NB4 (cell line): ENCODE data around the gene BRWD1.

Experiments used
- MYC ChIP-seq: IDR thresholded peaks from 2 replicates; pipeline ENCODE4 v1.6.1; 2011; ENCODE audit warnings: low read depth, low read length
- POLR2A ChIP-seq: IDR thresholded peaks from 2 replicates; pipeline ENCODE4 v1.6.1; 2011; ENCODE audit warnings: mild to moderate bottlenecking; ENCODE audit not compliant: insufficient read length; ENCODE audit errors: extremely low read depth
- TF ChIP-seq, protein P1 (sequence below): IDR thresholded peaks from one replicate; pipeline ENCODE4 v1.5.1; 2012; ENCODE audit warnings: low read depth, low read length
- TF ChIP-seq, protein P2 (sequence below): IDR thresholded peaks from 2 replicates; pipeline ENCODE4 v1.6.1; 2011; ENCODE audit warnings: low read depth, low read length

DNA sequence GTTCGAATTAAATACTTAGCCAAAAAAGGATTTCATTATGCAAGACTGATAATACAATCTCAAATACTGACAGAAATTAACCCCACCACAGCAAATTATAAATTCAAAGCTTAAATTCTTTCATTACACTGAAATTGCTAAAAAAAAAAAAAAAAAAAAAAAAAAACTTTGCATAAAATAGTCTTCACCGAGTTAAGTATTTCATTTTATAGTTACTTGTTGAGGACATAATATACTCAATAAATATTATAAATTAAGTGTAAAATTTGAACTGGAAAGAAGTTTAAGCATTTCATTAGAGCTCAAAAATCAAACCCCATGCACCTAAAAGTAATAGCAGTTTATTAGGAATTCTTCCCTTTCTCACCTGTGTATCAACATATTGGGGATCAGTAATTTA, 128.3 kb downstream of the BRWD1 start:
- TF ChIP-seq, protein P1, sequence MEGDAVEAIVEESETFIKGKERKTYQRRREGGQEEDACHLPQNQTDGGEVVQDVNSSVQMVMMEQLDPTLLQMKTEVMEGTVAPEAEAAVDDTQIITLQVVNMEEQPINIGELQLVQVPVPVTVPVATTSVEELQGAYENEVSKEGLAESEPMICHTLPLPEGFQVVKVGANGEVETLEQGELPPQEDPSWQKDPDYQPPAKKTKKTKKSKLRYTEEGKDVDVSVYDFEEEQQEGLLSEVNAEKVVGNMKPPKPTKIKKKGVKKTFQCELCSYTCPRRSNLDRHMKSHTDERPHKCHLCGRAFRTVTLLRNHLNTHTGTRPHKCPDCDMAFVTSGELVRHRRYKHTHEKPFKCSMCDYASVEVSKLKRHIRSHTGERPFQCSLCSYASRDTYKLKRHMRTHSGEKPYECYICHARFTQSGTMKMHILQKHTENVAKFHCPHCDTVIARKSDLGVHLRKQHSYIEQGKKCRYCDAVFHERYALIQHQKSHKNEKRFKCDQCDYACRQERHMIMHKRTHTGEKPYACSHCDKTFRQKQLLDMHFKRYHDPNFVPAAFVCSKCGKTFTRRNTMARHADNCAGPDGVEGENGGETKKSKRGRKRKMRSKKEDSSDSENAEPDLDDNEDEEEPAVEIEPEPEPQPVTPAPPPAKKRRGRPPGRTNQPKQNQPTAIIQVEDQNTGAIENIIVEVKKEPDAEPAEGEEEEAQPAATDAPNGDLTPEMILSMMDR, result no peak
- TF ChIP-seq POLR2A (no peak), MYC (no peak)
- TF ChIP-seq, protein P2, sequence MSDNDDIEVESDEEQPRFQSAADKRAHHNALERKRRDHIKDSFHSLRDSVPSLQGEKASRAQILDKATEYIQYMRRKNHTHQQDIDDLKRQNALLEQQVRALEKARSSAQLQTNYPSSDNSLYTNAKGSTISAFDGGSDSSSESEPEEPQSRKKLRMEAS, result no peak
